GF-D8 (cell line): ENCODE data around the gene FRRS1L.

Experiments used
- DNase-seq: peaks from one replicate; lab custom pipeline; 2025; lab: John Stamatoyannopoulos, UW

FRRS1L gene, protein sequence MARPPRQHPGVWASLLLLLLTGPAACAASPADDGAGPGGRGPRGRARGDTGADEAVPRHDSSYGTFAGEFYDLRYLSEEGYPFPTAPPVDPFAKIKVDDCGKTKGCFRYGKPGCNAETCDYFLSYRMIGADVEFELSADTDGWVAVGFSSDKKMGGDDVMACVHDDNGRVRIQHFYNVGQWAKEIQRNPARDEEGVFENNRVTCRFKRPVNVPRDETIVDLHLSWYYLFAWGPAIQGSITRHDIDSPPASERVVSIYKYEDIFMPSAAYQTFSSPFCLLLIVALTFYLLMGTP

GRCh38 chr9:109166771-109167601 is at the start of gene FRRS1L:
TSS of gene FRRS1L (minus strand) at chr9:109167249. CDS start at chr9:109167138, 111 bp downstream.
- no peak for DNase-seq

DNA sequence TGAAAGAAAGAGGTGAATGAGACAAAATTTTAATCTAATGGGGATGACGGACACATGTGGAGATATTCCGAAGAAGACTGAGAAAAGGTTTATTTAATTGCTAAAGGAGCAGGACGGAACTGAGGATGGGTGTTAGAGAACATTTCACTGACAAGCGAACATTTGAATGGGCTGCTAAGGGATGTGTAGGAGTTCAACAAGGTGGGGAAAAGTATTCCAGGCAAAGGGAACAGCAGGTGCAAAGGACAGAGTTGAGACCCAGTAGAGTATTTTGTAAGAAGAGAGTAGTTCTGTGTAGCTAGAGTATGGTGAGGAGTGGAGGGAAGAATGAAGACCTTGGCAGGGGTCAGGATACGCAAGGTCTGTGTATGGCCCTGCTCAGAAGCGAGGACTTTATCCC is 47.4 kb upstream of the FRRS1L start:
- no peak for DNase-seq

DNA sequence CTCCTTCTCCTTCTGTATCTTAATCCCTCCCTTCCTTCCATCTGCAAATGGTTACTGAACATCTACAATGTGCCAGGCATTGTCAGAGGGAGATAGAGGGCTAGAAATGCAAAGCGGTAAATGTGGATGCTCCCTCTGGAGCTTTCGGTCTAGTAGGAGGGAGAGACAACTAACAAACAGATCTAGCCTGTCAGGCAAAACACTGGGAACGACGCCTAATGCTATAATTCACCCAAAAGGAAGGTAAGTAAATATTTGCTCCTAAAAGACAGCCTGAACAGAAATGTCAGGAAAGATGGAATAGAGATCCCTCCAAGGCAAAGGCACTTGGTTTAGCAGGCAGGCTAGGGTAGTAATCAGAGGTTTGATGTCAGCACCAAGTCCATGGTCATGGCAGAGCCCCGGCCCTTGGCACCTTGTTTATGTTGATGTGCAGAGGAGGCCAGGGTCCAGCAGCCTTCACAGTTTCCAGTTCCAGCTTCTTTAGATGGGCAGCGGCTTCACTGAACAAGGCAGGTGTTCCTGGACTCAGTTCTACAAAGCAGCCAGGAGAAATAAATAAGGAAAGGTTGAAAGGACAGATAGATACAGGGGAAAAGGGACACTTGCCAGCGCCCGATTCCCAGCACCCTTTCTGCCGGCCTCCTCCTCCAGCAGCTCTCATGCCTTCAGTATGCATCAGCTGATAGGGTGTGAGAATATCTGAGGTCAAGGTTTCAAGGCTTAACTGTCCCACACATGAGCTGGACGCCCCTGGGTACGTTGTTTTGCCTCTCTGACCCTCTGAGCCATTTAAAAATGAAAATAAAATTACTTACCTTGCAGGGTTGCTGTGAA is 46.5 kb upstream of the FRRS1L start:
- no peak for DNase-seq

DNA sequence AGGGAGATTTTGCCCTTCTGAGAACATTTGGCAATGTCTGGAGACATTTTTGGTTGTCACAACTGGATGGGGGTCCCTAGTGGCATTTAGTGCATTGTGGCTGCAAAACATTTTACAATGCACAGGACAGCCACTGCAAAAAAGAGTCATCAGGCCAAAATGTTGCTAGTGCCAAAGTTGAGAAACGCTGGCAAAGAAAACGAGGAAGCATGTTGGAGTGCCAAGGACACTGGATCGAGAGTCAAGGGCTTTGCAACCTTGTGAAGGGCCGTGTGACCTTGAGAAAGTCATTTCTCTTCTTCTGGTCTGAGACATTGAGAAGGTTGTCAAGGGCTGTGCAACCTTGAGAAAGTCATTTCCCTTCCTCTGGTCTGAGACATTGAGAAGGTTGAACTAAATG is 45.7 kb upstream of the FRRS1L start:
- DNase-seq: no peak

DNA sequence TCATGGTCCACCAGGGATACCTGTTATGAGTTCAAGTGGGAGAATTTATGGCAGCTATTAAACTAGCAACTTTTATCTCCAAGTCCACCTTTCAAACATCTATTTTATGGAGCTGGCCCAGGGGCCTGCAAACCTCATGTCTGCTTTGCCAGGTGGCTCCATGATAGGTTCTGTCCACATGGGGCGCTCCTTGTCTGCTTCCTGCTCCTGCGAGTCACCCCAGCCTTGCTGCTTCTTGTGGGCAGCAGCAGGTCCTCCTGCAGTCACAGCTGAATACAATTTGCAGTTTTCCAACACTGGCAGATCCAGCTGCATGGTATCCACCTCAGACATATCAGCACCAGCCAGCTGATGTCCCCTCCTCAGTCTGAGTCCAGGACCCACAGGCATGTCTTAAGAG is 39.6 kb upstream of the FRRS1L start:
- no peak for DNase-seq

DNA sequence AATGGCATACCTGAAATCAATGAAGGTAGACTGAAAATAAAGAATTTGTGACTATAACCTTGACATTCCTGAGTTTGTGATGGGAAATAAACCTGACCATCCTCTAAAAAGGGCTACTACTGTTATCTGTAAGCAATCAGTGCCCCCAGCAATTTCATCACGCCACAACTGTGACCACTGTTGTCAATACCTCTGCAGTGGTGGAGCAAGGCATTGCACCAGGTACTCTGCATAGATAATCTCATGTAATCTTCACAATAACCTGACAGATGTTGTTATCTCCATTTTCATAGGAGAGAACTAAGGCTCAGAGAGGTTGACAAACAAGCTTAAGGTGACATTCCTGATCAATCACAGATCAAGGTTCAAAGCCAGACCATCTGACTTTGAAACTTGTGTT is 38.5 kb upstream of the FRRS1L start:
- DNase-seq: no peak

DNA sequence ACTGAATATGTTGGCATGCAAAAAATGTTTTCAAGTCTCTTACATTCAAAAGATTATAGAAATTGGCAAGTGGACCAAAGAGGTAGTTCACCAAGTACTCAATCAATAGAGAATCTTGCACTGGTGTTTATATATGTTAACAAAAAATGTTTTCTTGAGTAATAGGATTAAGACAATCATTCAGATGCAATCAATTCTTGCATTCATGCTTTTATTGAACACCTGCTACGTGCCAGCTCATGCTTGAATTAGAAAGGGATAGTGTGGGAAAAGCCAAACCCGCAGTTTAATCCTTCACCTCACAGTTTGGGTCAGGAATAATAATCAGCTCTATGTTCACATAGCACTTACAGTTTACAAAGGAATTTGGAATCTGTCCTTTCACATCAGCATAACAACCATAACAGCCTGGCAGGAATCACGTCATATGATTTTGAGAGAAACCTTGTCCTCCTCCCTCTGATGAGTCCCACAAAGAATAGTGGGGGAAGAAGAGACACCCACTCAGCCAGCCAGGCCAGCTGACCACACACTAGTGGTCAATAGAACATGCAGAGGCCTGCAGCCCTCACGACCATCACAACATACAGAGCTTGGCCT is 36.8 kb upstream of the FRRS1L start:
- no peak for DNase-seq

- DNase-seq: no peak
Measured at GRCh38 chr9:109199676-109200075, 32.6 kb upstream of the FRRS1L start.

DNA sequence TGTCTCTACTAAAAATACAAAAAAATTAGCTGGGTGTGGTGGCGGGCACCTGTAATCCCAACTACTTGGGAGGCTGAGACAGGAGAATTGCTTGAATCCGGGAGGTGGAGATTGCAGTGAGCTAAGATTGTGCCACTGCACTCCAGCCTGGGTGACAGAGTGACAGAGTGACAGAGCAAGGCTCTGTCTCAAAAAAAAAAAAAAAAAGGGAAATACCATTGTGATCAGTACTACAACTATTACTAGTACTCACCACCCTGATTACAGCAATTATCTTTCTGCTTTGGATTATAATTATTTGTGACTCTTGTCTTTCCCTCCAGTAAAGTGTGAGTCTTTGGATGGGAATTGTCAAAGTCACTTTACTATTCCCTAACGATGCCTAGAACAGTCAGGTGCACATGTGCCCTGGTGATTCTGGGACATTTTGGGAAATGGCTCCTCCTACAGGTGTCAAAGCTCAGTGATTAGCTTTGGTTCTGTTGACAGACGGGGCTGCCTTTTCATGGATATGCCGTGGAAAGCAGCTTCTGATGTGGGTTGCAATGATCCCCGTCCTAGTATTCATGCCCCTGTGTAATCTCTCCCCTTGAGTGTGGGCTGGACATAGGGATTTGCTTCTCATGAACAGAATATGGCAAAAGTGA is 31.8 kb upstream of the FRRS1L start:
- DNase-seq: no peak

DNA sequence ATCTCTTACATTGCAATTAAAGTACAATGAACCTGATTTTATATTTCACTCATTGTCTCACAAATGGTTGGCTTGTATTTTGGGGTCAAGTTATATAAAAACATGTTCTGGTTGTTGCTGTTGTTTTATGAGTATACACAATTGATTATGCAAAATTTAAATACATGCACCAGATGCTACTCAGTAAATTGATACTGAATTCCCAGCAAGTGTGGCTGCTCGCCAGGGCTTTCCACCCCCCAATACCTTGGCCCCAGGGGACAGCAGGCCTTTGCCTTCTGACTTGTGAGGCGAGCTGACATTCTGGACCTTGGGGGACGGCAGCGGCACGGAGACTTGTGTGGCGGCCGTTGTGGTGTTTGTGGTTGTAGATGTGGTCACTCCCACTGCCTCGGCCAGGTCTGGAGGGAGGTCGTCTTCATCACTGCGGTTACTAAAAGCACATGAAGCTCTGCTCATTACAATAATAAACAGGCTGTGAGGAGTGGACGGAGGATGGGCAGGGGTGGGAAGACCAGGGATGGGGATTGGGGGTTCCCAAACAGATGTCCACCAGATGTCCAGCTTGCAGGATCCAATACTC is 27.0 kb upstream of the FRRS1L start:
- no peak for DNase-seq

DNA sequence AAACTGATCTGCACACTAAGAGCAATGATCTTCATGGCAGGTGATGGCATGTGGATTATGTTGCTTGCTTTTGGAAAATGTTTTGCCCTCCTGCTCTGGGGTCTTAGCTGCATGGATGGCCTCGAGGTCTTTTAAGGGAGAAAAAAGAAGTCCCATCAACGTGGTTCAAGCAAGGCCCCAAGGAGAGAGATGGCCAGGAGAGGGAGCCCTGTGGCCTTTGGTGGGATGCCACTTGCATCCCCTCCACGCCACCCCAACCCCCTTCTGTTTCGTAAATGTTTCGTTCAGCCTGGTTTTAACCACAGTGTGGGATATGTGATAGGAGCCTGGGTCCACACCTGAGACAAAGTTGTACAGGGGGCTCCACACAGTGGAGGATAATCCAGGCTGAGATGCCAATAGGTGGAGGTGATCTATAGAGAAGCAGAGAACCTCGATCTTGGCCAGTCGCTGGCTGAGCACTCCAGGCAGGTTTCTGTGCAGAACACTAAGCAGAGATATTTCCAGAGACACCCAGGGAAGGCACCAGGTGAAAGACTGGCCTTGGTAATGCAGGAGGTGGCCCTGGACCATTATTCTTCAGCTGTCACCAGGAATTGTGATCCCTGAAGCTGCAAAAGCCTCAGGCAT is 25.8 kb upstream of the FRRS1L start:
- no peak for DNase-seq

GRCh38 chr9:109191746-109192145 is 24.7 kb upstream of the FRRS1L start:
- no peak for DNase-seq

GRCh38 chr9:109190151-109190550 is 23.1 kb upstream of the FRRS1L start:
- no peak for DNase-seq

DNA sequence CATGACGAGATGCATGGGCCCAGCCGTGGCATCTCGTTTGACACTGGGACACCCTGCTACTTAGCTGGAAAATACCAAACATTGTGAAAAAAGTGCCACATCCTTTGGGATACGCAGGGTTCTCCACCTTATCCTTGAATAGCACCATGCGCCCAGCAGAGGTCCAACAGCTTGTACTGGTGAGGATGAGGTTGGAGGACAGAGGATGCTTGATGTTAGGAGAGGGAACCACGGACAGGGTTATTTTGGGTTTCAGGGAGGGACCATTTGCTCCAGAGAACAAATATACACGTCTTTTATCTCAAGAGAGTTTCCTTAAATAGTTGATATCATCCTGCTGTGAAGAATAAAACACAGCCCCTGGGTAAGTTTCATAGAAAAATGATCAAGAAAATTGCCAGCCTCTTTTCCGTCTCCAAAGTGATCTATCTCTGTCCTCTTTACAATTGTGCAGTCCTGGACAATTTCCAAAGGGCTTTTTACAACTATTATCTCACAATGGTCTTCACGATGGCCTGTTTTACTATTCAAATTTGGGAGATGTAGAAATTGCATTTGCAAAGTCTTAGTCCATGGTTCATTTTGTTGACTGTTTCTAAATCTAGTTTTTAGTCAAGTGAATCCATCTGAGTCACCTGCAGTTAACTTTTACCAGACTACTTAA is 19.9 kb upstream of the FRRS1L start:
- no peak for DNase-seq

DNA sequence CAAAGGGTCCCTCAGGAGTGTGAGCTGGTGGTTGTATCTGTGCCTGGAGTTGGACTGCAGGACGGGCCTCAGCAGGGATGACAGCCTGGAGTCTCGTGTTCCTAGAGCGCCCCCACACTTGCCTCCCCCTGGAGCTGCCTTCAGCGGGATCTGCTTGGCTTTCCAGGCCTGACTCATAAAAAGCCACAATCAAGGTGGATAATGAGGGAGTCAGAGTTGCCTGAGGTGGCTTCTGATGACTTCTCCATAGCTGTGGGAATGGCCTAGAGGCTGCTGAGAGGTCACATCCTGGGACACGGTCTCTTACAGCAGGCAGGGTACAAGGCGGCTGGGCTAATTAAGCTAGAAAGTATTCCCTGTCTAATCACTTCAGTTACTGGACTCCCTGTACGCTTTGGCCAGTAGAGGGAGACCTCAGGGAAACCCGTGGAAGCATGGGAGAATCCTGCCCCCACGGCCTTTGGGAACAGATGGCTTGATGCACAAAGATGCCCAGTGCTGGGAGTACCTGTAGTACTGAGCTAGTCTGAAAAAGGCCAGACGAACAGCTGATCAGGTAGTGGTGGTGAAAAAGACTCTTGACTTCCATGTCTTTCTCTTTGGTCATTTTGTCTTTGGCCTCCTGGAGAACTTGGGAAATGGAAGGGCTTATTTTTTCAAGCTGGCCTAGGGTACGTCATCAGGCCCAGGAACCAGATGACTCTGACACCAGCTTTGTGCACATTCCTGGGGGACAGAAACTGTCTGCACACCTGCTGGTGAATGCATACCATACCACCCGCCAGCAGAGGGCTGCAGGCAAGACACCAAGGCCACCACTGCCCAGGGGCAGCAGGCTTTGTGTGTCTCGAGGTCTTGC is 16.1 kb upstream of the FRRS1L start:
- no peak for DNase-seq

DNA sequence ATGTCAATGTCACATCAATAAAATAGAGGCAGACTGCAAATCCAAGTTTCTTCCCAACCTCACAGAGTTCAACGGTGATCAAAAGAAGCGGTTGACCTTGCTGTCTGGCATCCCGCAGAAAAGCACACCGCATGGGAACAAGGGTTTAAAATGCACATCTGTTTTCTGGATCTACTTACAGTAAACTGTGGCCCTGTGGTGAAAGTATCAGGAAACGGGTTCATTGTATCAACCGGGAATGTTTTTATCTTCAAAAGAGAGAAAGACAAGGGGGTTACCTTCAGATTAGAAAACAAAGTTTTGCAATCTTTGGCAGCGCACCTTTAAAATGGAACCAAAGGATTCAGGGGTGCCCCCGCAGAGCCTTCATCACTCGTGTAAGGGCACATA is 15.5 kb upstream of the FRRS1L start:
- DNase-seq: no peak

GRCh38 chr9:109181284-109181683 is 14.2 kb upstream of the FRRS1L start:
- DNase-seq: no peak

GRCh38 chr9:109179801-109180523 is 12.9 kb upstream of the FRRS1L start:
- no peak for DNase-seq

- no peak for DNase-seq
Measured at GRCh38 chr9:109176963-109177362, 9.9 kb upstream of the FRRS1L start.
